T1000 (cell line): Measurements from ENCODE around the gene KEL.

Experiments used
- DNase-seq: peaks from one replicate; lab custom pipeline; 2025; ENCODE audit warnings: mixed read lengths; lab: John Stamatoyannopoulos, UW

The KEL gene

GRCh38 chr7:142962991-142963390 is 828 bp upstream of the KEL start:
- DNase-seq, result no peak

GRCh38 chr7:142961595-142961972 is 579 bp downstream of the KEL start:
- no peak for DNase-seq

- no peak for DNase-seq
These were observed 1.1 kb downstream of the KEL start for GRCh38 chr7:142960955-142961512.

- no peak for DNase-seq
These were observed 3.0 kb downstream of the KEL start for GRCh38 chr7:142959202-142959601.

GRCh38 chr7:142957723-142958122 is 4.4 kb downstream of the KEL start:
- no peak for DNase-seq

- DNase-seq, result no peak
These were observed 5.1 kb downstream of the KEL start for GRCh38 chr7:142956951-142957623.

- DNase-seq, result no peak
These were observed 7.4 kb downstream of the KEL start for GRCh38 chr7:142954680-142955268.

- no peak for DNase-seq
These were observed 11.9 kb downstream of the KEL start for GRCh38 chr7:142950235-142950634.

- no peak for DNase-seq
These were observed 13.6 kb downstream of the KEL start for GRCh38 chr7:142948603-142949002.

- no peak for DNase-seq
These were observed 17.2 kb downstream of the KEL start for GRCh38 chr7:142945001-142945400.

GRCh38 chr7:142943706-142944268 is 18.4 kb downstream of the KEL start:
- no peak for DNase-seq

GRCh38 chr7:142942746-142943145 is 19.4 kb downstream of the KEL start:
- no peak for DNase-seq

GRCh38 chr7:142941541-142941940 is 20.6 kb downstream of the KEL start:
- no peak for DNase-seq

GRCh38 chr7:142940966-142941535 is 21.1 kb downstream of the KEL start:
- no peak for DNase-seq

- DNase-seq, result no peak
These were observed 22.8 kb downstream of the KEL start, which contains the start of gene LLCFC1 for GRCh38 chr7:142939226-142939910. Gene LLCFC1, plus strand, starts transcription at chr7:142939484. Its CDS starts 138 bp downstream, at chr7:142939622.

GRCh38 chr7:142938611-142939010 is 23.6 kb downstream of the KEL start:
- DNase-seq, result no peak

- DNase-seq, result no peak
These were observed 26.1 kb downstream of the KEL start for GRCh38 chr7:142935941-142936565.

- DNase-seq, result no peak
These were observed 28.1 kb downstream of the KEL start for GRCh38 chr7:142934056-142934455.

- DNase-seq, result no peak
These were observed 28.5 kb downstream of the KEL start, which contains the start of gene TRPV5 for GRCh38 chr7:142933624-142934023. Gene TRPV5, minus strand, starts transcription at chr7:142933746. Its CDS starts 287 bp downstream, at chr7:142933459.

- no peak for DNase-seq
These were observed 29.1 kb downstream of the KEL start for GRCh38 chr7:142933092-142933475.

GRCh38 chr7:142932386-142933091 is 29.6 kb downstream of the KEL start:
- no peak for DNase-seq
